K562 (cell line): ENCODE data around the gene HRG. TPM values are rescaled to one million over a fixed set of nuclear protein-coding genes. Genes with fewer than 3 reads are reported as not detected.

Experiments
- ARID1B ChIP-seq: fragments of 450-650 bp; IDR thresholded peaks from 2 replicates; pipeline ENCODE4 v1.6.1; 2016; ENCODE audit warnings: antibody characterized with exemption, mild to moderate bottlenecking, inconsistent platforms
- ATF2 ChIP-seq: sonication (generic); formaldehyde crosslinking; IDR thresholded peaks from 2 replicates; pipeline ENCODE4 v1.8.1; 2022; ENCODE audit warnings: missing genetic modification reagents
- HDAC1 ChIP-seq, 2 experiments: fragments of 450-650 bp; IDR thresholded peaks; 2 replicates each; pipeline ENCODE4 v1.6.1; 2016 to 2017; ENCODE audit warnings: inconsistent platforms in 1 of 2, mild to moderate bottlenecking in 1 of 2, moderate library complexity in 1 of 2
- KDM1A ChIP-seq, 2 experiments: fragments of 450-650 bp; IDR thresholded peaks; 2 replicates each; pipeline ENCODE4 v1.6.1; 2016; ENCODE audit warnings: mild to moderate bottlenecking in 2 of 2
- MYC ChIP-seq, 2 experiments: fragments of 250-450 bp in 1 of 2; sonication (Bioruptor Pico) in 1 of 2; IDR thresholded peaks; 2 replicates each; pipeline versions ENCODE4 v1.5.1 to v1.6.1; 2012 to 2021; ENCODE audit warnings: low read depth in 2 of 2, borderline replicate concordance in 1 of 2, improper control_type of control experiment in 1 of 2, low read length in 1 of 2, mild to moderate bottlenecking in 1 of 2, moderate library complexity in 1 of 2
- POLR2AphosphoS5 ChIP-seq: IDR thresholded peaks from 2 replicates; pipeline ENCODE4 v1.6.1; 2011; ENCODE audit warnings: mild to moderate bottlenecking, low read depth, low read length, moderate library complexity; ENCODE audit not compliant: control insufficient read depth, insufficient read depth
- REST ChIP-seq, 2 experiments: fragments of 450-650 bp; formaldehyde crosslinking in 1 of 2; IDR thresholded peaks; 2 replicates each; pipeline versions ENCODE4 v1.4.0 to v1.6.1; 2014 to 2020; ENCODE audit warnings: mild to moderate bottlenecking in 2 of 2, borderline replicate concordance in 1 of 2, low read depth in 1 of 2
- SMARCA4 ChIP-seq: fragments of 450-650 bp; IDR thresholded peaks from 2 replicates; pipeline ENCODE4 v1.6.1; 2016
- SMARCE1 ChIP-seq: fragments of 450-650 bp; IDR thresholded peaks from 2 replicates; pipeline ENCODE4 v1.7.1; 2016; ENCODE audit warnings: mild to moderate bottlenecking
- SRSF3 ChIP-seq: fragments of 200-400 bp; formaldehyde crosslinking; IDR thresholded peaks from 2 replicates; pipeline ENCODE4 v1.6.1; 2016; ENCODE audit warnings: mild to moderate bottlenecking, low read length, moderate library complexity; ENCODE audit not compliant: insufficient read depth
- TARDBP ChIP-seq: fragments of 450-650 bp; IDR thresholded peaks from 2 replicates; pipeline ENCODE4 v1.6.1; 2016
- TCFL5 ChIP-seq: fragments of 250-450 bp; sonication (Bioruptor Pico); conservative IDR thresholded peaks from 2 replicates; pipeline ENCODE4 v1.6.1; 2021; ENCODE audit warnings: mild to moderate bottlenecking, moderate library complexity, matching md5 sums
- TFAP4 ChIP-seq: sonication (generic); formaldehyde crosslinking; IDR thresholded peaks from 2 replicates; pipeline ENCODE4 v1.8.0; 2022; ENCODE audit warnings: missing genetic modification reagents, mild to moderate bottlenecking, moderate library complexity, borderline replicate concordance
- ZFPM2 ChIP-seq: fragments of 250-450 bp; sonication (Bioruptor Pico); IDR thresholded peaks from 2 replicates; pipeline ENCODE4 v1.5.1; 2022; ENCODE audit warnings: mild to moderate bottlenecking
- ZNF639 ChIP-seq, 2 experiments: fragments of 200-800 bp in 1 of 2; sonication (Bioruptor generic) in 1 of 2; sonication (generic) in 1 of 2; formaldehyde crosslinking in 1 of 2; IDR thresholded peaks in 1 of 2; conservative IDR thresholded peaks in 1 of 2; 2 replicates each; pipeline versions ENCODE4 v1.5.0 to v1.6.1; 2016 to 2020; ENCODE audit warnings: missing compliant biosample characterization in 1 of 2, missing genetic modification characterization in 1 of 2, missing genetic modification reagents in 1 of 2
- polyA plus RNA-seq, 8 experiments: library from polyadenylated mRNA; depleted of rRNA in 4 of 8; stranded (reverse) in 5 of 8; unstranded in 3 of 8; fragments of >200 nt; fragmentation: Nextera tagmentation in 2 of 8; fragmentation: Illumina TruSeq in 1 of 8; extraction: Ambion mirVana in 2 of 8; extraction: Trizol in 1 of 8; gene quantifications; 2 replicates each; pipeline versions ENCODE4 v1.2.1 to v1.2.3, GENCODE V29; 2011 to 2014; ENCODE audit warnings: inconsistent platforms in 1 of 8, missing spikeins in 1 of 8
- total RNA-seq, 7 experiments: library from RNA; depleted of rRNA in 6 of 7; stranded (reverse); fragments of >200 nt in 6 of 7; fragmentation: Illumina TruSeq in 2 of 7; extraction: Trizol in 2 of 7; gene quantifications; 2 replicates each; pipeline versions ENCODE4 v1.2.1 to v1.2.3, GENCODE V29; 2011 to 2021; ENCODE audit warnings: low replicate concordance in 1 of 7

The HRG gene
- total and polyA plus RNA-seq, 9 of the 15 experiments (the other 6 are each of a cell fraction or from before 2014, with no cell fraction given) = not detected

- TF ChIP-seq ARID1B = peak; percentile 97
- TF ChIP-seq ATF2 (CRISPR knock-in tag) = no peak
- TF ChIP-seq SMARCA4 = peak; percentile 96
- peak; percentile 34; the same call in 1 of the 2 replicates for TF ChIP-seq TARDBP
- TF ChIP-seq HDAC1 (IDR thresholded peaks at IDR 0.05) = peak; percentile 39 to 98; a peak in 3 of 4 replicates
- TF ChIP-seq MYC (IDR thresholded peaks at IDR 0.05; ENCODE audit: low read depth, low read length) = peak; percentile 59; the same call in 1 of the 2 replicates
- TF ChIP-seq MYC (CRISPR knock-in tag; IDR thresholded peaks at IDR 0.05; ENCODE audit: borderline replicate concordance, low read depth) = no peak
- TF ChIP-seq TFAP4 (CRISPR knock-in tag) = peak; percentile 49; the same call in 1 of the 2 replicates
- TF ChIP-seq POLR2AphosphoS5 = peak; percentile 71
- TF ChIP-seq REST (IDR thresholded peaks at IDR 0.05; ENCODE audit: borderline replicate concordance) = peak; percentile 6; the same call in 1 of the 2 replicates
- no peak for TF ChIP-seq REST (CRISPR knock-in tag; IDR thresholded peaks at IDR 0.05; ENCODE audit: low read depth)
- no peak for TF ChIP-seq SRSF3
- TF ChIP-seq KDM1A (IDR thresholded peaks at IDR 0.05) = peak; percentile 100
- TF ChIP-seq SMARCE1 = peak; percentile 96
- no peak for TF ChIP-seq ZFPM2
- no peak for TF ChIP-seq TCFL5 (CRISPR knock-in tag)
- peak in 1 of 2 experiments; percentile 27; a peak in 1 of 4 replicates for TF ChIP-seq ZNF639 (CRISPR knock-in tag; conservative IDR thresholded peaks at IDR 0.05 in 1 of 2, IDR thresholded peaks at IDR 0.05 in 1 of 2)
Observed at GRCh38 chr3:186700267-186700666, 34.5 kb downstream of the HRG start (continued).
